Vagina (tissue), 2 donors: ENCODE results near the gene PRCP. TPM values are rescaled to one million over a fixed set of nuclear protein-coding genes. Genes with fewer than 3 reads are reported as not detected.

Experiments
- DNase-seq, 2 donors: peaks; one replicate each; pipeline ENCODE4 v3.0.0-alpha.2; 2017; ENCODE audit errors: extremely low spot score in 2 of 2
- H3K27ac ChIP-seq: fragments of 200-600 bp; sonication (generic); one replicate; pipeline ENCODE4 v1.5.1; 2019
- H3K27me3 ChIP-seq: fragments of 200-600 bp; sonication (generic); one replicate; pipeline ENCODE4 v1.5.1; 2019
- H3K36me3 ChIP-seq, 2 donors: fragments of 200-600 bp; sonication (generic); one replicate each; pipeline ENCODE4 v1.5.1; 2017 to 2019
- H3K4me1 ChIP-seq: fragments of 200-600 bp; sonication (generic); one replicate; pipeline ENCODE4 v1.5.1; 2019
- H3K4me3 ChIP-seq, 2 donors: fragments of 200-600 bp; sonication (generic); 1 replicate in 1 of 2; 2 replicates in 1 of 2; pipeline ENCODE4 v1.5.1; 2016 to 2019
- H3K9me3 ChIP-seq: fragments of 200-600 bp; sonication (generic); one replicate; pipeline ENCODE4 v1.5.1; 2019
- POLR2A ChIP-seq, 2 donors: fragments of 450-650 bp; IDR thresholded peaks; one replicate each; pipeline ENCODE4 v1.6.1; 2017; ENCODE audit warnings: antibody characterized with exemption in 2 of 2, mild to moderate bottlenecking in 2 of 2, moderate library complexity in 2 of 2
- POLR2AphosphoS5 ChIP-seq, 2 donors: sonication (generic); formaldehyde crosslinking; IDR thresholded peaks; one replicate each; pipeline ENCODE4 v1.9.0; 2017; ENCODE audit warnings: antibody characterized with exemption in 2 of 2, mild to moderate bottlenecking in 2 of 2, low read depth in 1 of 2; ENCODE audit not compliant: insufficient read depth in 1 of 2
- intact Hi-C: fragments of 100-400 bp; cut with DNase I; formaldehyde crosslinking; loops from one replicate; pipeline ENCODE4 v1.15.1; 2023
- total RNA-seq: library from RNA; depleted of rRNA; stranded (reverse); fragments of >200 nt; gene quantifications from one replicate; pipeline ENCODE4 v1.2.3, GENCODE V29; 2016
- TF ChIP-seq, protein P1 (sequence below), 3 experiments: fragments of 450-650 bp in 2 of 3; fragments of 200-600 bp in 1 of 3; sonication (generic) in 1 of 3; IDR thresholded peaks; one replicate each; pipeline ENCODE4 v1.5.1; 2017 to 2019; ENCODE audit warnings: antibody characterized with exemption in 3 of 3, mild to moderate bottlenecking in 2 of 3, moderate library complexity in 2 of 3

PRCP gene
- total RNA-seq, 1 donor from 2014 or later, result 79.3 TPM

DNA sequence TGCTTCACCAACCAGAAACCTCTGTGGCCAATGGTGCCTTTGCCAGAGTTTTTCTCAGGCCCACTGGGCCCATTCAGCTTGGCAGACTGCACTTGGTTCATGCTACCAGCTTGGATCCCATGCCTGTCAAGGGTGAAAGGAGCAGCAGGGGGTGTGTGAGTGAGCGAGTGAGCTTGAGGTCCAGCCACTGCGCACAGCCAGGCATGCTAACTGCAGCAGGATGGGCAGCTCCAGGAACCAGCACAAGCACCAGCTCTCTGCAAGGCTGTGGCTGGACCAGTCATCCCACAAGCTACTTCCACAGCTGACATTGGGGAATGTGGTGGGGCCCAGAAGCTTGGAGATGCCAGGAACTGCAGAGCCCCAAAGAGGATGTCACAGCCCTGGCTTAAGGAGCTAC, 42.1 kb upstream of the PRCP start:
- TF ChIP-seq POLR2A (IDR thresholded peaks at IDR 0.05) (no peak), POLR2AphosphoS5 (IDR thresholded peaks at IDR 0.05; ENCODE audit: insufficient read depth in 1 of 2, low read depth in 1 of 2) (no peak)
- TF ChIP-seq, protein P1, sequence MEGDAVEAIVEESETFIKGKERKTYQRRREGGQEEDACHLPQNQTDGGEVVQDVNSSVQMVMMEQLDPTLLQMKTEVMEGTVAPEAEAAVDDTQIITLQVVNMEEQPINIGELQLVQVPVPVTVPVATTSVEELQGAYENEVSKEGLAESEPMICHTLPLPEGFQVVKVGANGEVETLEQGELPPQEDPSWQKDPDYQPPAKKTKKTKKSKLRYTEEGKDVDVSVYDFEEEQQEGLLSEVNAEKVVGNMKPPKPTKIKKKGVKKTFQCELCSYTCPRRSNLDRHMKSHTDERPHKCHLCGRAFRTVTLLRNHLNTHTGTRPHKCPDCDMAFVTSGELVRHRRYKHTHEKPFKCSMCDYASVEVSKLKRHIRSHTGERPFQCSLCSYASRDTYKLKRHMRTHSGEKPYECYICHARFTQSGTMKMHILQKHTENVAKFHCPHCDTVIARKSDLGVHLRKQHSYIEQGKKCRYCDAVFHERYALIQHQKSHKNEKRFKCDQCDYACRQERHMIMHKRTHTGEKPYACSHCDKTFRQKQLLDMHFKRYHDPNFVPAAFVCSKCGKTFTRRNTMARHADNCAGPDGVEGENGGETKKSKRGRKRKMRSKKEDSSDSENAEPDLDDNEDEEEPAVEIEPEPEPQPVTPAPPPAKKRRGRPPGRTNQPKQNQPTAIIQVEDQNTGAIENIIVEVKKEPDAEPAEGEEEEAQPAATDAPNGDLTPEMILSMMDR (IDR thresholded peaks at IDR 0.05), result no peak
- no peaks in the 10 kb centered on the region for H3K9me3 ChIP-seq
- no peak overlapping the region for H3K27ac ChIP-seq
- no peak overlapping the region for H3K4me3 ChIP-seq
- intact Hi-C loops, result no loop called here
- no peak for DNase-seq
- no peaks in the 10 kb centered on the region for H3K4me1 ChIP-seq
- H3K27me3 ChIP-seq, result no peaks in the 10 kb centered on the region
- H3K36me3 ChIP-seq, result no peaks in the 10 kb centered on the region

DNA sequence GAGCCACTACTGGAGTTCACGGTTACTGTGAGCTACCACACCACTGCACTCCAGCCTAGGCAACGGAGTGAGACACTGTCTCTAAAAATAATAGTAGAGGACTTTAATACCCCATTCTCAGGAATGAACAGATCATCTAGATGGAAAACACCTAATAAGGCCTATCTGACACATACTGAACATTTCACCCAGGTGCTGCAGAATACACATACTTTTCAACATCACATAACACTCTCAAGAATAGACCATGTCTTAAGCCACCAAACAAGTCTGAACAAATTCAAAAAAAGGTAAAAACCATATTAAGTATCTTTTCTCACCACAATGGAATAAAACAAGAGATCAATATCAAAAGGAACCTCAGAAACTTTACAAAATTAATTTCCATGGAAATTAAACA, 39.2 kb upstream of the PRCP start:
- H3K27me3 ChIP-seq, result no peaks in the 10 kb centered on the region
- no peaks in the 10 kb centered on the region for H3K4me1 ChIP-seq
- H3K27ac ChIP-seq, result no peak overlapping the region
- H3K9me3 ChIP-seq, result no peaks in the 10 kb centered on the region
- H3K36me3 ChIP-seq, result no peaks in the 10 kb centered on the region
- H3K4me3 ChIP-seq, result no peak overlapping the region
- DNase-seq, result no peak
- intact Hi-C loops, result no loop called here
- TF ChIP-seq, protein P1 (IDR thresholded peaks at IDR 0.05), result no peak
- TF ChIP-seq POLR2A (IDR thresholded peaks at IDR 0.05) (no peak), POLR2AphosphoS5 (IDR thresholded peaks at IDR 0.05; ENCODE audit: insufficient read depth in 1 of 2, low read depth in 1 of 2) (no peak)

DNA sequence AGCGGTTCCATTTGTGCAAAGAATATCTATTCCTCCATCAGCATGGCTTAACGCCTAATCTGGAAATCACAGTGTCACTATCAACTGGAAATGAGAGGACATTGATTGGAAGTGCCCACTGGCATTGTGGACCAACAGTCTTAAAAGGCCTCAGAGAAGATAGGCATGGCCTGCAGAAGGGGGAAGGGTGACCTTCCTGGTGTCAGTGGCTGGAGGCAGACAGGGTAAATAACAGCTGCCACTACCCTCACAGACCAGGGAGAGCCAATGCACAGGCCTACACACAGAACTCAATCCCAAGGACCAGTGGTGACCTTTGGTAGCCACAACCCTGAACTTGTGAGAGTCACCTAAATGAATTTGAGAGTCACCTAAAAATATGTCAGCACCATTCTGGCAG, 37.3 kb upstream of the PRCP start:
- H3K27ac ChIP-seq, result no peak overlapping the region
- intact Hi-C loops, result no loop called here
- no peak for DNase-seq
- no peaks in the 10 kb centered on the region for H3K4me1 ChIP-seq
- no peaks in the 10 kb centered on the region for H3K9me3 ChIP-seq
- no peak for TF ChIP-seq POLR2AphosphoS5 (IDR thresholded peaks at IDR 0.05; ENCODE audit: insufficient read depth in 1 of 2, low read depth in 1 of 2)
- TF ChIP-seq, protein P1 (IDR thresholded peaks at IDR 0.05), result no peak
- TF ChIP-seq POLR2A (IDR thresholded peaks at IDR 0.05), result no peak
- H3K4me3 ChIP-seq, result no peak overlapping the region
- no peaks in the 10 kb centered on the region for H3K27me3 ChIP-seq
- H3K36me3 ChIP-seq, result no peaks in the 10 kb centered on the region

DNA sequence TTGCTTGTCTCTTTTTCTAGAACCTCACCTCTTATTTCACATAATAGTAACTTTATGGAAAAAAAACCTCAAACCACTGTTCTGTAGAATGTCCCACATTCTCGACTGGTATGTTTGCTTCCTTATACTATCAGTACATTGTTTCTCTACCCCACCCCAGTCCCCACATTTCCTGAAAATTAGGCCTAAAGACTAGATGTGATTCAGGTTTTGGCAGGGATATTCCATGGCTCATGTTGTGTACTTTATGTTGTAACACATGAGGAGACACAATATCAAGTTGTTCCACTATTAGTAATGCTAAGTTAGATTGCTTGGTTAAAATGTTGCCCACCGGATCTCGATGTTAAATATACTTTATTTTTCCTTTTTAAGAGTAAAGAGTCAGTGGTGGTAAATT, 36.0 kb upstream of the PRCP start:
- no peak for DNase-seq

DNA sequence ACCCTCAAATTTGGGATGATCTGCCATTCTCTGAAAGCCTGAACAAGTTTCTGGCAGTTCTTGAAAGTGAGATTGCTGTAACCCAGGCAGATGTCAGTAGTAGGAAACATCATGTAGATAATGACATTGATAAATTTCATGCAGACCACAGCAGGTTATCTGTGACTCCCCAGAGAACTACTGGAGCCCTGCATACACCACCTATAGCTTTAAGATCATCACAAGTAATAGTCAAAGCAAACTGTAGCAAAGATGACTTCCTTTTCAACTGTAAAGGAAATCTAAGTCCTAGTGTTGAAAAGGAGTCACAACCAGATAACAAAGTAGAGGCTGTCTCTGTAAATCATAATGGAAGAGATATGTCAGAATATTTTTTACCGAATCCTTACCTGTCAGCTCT, 32.3 kb upstream of the PRCP start:
- Histone ChIP-seq H3K36me3 (no peaks in the 10 kb centered on the region), H3K9me3 (no peaks in the 10 kb centered on the region), H3K27ac (no peak overlapping the region), H3K4me3 (no peak overlapping the region), H3K27me3 (no peaks in the 10 kb centered on the region), H3K4me1 (no peaks in the 10 kb centered on the region)
- intact Hi-C loops, result no loop called here
- DNase-seq, result no peak
- TF ChIP-seq POLR2A (IDR thresholded peaks at IDR 0.05) (no peak), POLR2AphosphoS5 (IDR thresholded peaks at IDR 0.05; ENCODE audit: insufficient read depth in 1 of 2, low read depth in 1 of 2) (no peak)
- TF ChIP-seq, protein P1 (IDR thresholded peaks at IDR 0.05), result no peak

More for the DNA sequence above, 36.0 kb upstream of the PRCP start:
- H3K4me3 ChIP-seq, result no peak overlapping the region
- intact Hi-C loops, result no loop called here
- TF ChIP-seq, protein P1 (IDR thresholded peaks at IDR 0.05), result no peak
- no peak for TF ChIP-seq POLR2AphosphoS5 (IDR thresholded peaks at IDR 0.05; ENCODE audit: insufficient read depth in 1 of 2, low read depth in 1 of 2)
- TF ChIP-seq POLR2A (IDR thresholded peaks at IDR 0.05), result no peak
- H3K4me1 ChIP-seq, result no peaks in the 10 kb centered on the region
- no peaks in the 10 kb centered on the region for H3K36me3 ChIP-seq
- no peaks in the 10 kb centered on the region for H3K27me3 ChIP-seq
- no peaks in the 10 kb centered on the region for H3K9me3 ChIP-seq
- H3K27ac ChIP-seq, result no peak overlapping the region
